OCI-LY1 (cell line): ENCODE results near the gene RHOJ.

Source experiments
- H2AFZ ChIP-seq: fragments of 200-600 bp; sonication (generic), shearing (Covaris generic); 2 replicates; pipeline ENCODE4 v1.6.0; 2014; ENCODE audit warnings: antibody characterized with exemption, mild to moderate bottlenecking, low read length
- H3F3A ChIP-seq: fragments of 200-600 bp; sonication (generic), shearing (Covaris generic); 2 replicates; pipeline ENCODE4 v1.6.0; 2014; ENCODE audit warnings: mild to moderate bottlenecking, antibody characterized with exemption, low read length, moderate library complexity; ENCODE audit not compliant: insufficient read depth
- H3K27ac ChIP-seq: fragments of 200-600 bp; sonication (generic); 2 replicates; pipeline ENCODE4 v1.5.1; 2014; ENCODE audit warnings: low read length, mixed run types, mild to moderate bottlenecking, low read depth; ENCODE audit not compliant: poor library complexity, severe bottlenecking
- H3K27me3 ChIP-seq: fragments of 200-600 bp; sonication (generic); 2 replicates; pipeline ENCODE4 v1.6.0; 2014; ENCODE audit warnings: antibody characterized with exemption, mild to moderate bottlenecking, low read length, moderate library complexity; ENCODE audit not compliant: insufficient read depth
- H3K36me3 ChIP-seq: fragments of 200-600 bp; sonication (generic); 2 replicates; pipeline ENCODE4 v1.6.1; 2014; ENCODE audit warnings: mild to moderate bottlenecking, antibody characterized with exemption, low read length, moderate library complexity, mixed read lengths; ENCODE audit not compliant: insufficient read depth
- H3K4me1 ChIP-seq: fragments of 200-600 bp; sonication (generic); 2 replicates; pipeline ENCODE4 v1.5.1; 2014; ENCODE audit warnings: mild to moderate bottlenecking, low read length, moderate library complexity; ENCODE audit not compliant: insufficient read depth, severe bottlenecking
- H3K4me2 ChIP-seq: fragments of 200-600 bp; sonication (generic), shearing (Covaris generic); 2 replicates; pipeline ENCODE4 v1.6.1; 2014; ENCODE audit warnings: low read length
- H3K4me3 ChIP-seq: fragments of 200-600 bp; sonication (generic); 2 replicates; pipeline ENCODE4 v1.5.1; 2014; ENCODE audit warnings: low read length, low read depth, mild to moderate bottlenecking, mixed read lengths; ENCODE audit not compliant: poor library complexity, severe bottlenecking
- H3K79me2 ChIP-seq: fragments of 200-600 bp; shearing (Covaris generic); 2 replicates; pipeline ENCODE4 v1.6.1; 2016; ENCODE audit warnings: mixed run types, low read length, mixed read lengths; ENCODE audit not compliant: insufficient read depth
- H3K9ac ChIP-seq: fragments of 200-600 bp; sonication (generic), shearing (Covaris generic); 2 replicates; pipeline ENCODE4 v1.6.1; 2014; ENCODE audit warnings: mild to moderate bottlenecking, low read length, mixed read lengths
- H3K9me2 ChIP-seq: fragments of 200-600 bp; sonication (generic), shearing (Covaris generic); 2 replicates; pipeline ENCODE4 v1.6.1; 2014; ENCODE audit warnings: low read depth, mild to moderate bottlenecking, low read length, mixed read lengths
- H3K9me3 ChIP-seq: fragments of 200-600 bp; shearing (Covaris generic); 2 replicates; pipeline ENCODE4 v1.6.1; 2014; ENCODE audit warnings: low read length, mixed read lengths
- H4K20me1 ChIP-seq: fragments of 200-600 bp; sonication (generic), shearing (Covaris generic); 2 replicates; pipeline ENCODE4 v1.6.0; 2016; ENCODE audit warnings: mild to moderate bottlenecking, low read length; ENCODE audit not compliant: insufficient read depth
- CTCF ChIP-seq: fragments of 200-600 bp; sonication (generic), shearing (Covaris generic); IDR thresholded peaks from 2 replicates; pipeline ENCODE4 v1.5.1; 2017; ENCODE audit warnings: mild to moderate bottlenecking, antibody characterized with exemption, low read length, moderate library complexity, mixed read lengths
- EZH2 ChIP-seq: fragments of 200-600 bp; sonication (generic), shearing (Covaris generic); IDR thresholded peaks from 2 replicates; pipeline ENCODE4 v1.8.0; 2017; ENCODE audit warnings: borderline replicate concordance, mixed run types, mild to moderate bottlenecking, antibody characterized with exemption, low read length, moderate library complexity, mixed read lengths

Gene RHOJ

GRCh38 chr14:63287666-63288483 is 83.6 kb downstream of the RHOJ start:
- no peak overlapping the region for H3K4me2 ChIP-seq
- no peaks in the 10 kb centered on the region for H3F3A ChIP-seq
- H3K9me2 ChIP-seq: no peaks in the 10 kb centered on the region
- H3K9me3 ChIP-seq: no peaks in the 10 kb centered on the region
- H3K27me3 ChIP-seq: no peaks in the 10 kb centered on the region
- no peaks in the 10 kb centered on the region for H3K4me1 ChIP-seq
- no peak overlapping the region for H3K27ac ChIP-seq
- H4K20me1 ChIP-seq: no peaks in the 10 kb centered on the region
- no peaks in the 10 kb centered on the region for H3K36me3 ChIP-seq
- H3K79me2 ChIP-seq: no peaks in the 10 kb centered on the region
- no peak overlapping the region for H3K9ac ChIP-seq
- TF ChIP-seq CTCF: no peak
- no peak for TF ChIP-seq EZH2
- no peak overlapping the region for H2AFZ ChIP-seq
- H3K4me3 ChIP-seq: no peak overlapping the region

GRCh38 chr14:63288853-63289252 is 84.6 kb downstream of the RHOJ start:
- H4K20me1 ChIP-seq: no peaks in the 10 kb centered on the region
- no peak overlapping the region for H3K4me3 ChIP-seq
- H3K36me3 ChIP-seq: no peaks in the 10 kb centered on the region
- H3K4me2 ChIP-seq: no peak overlapping the region
- no peak overlapping the region for H3K9ac ChIP-seq
- no peaks in the 10 kb centered on the region for H3K27me3 ChIP-seq
- no peak overlapping the region for H2AFZ ChIP-seq
- no peak for TF ChIP-seq EZH2
- no peak for TF ChIP-seq CTCF
- H3K27ac ChIP-seq: no peak overlapping the region
- H3K9me2 ChIP-seq: no peaks in the 10 kb centered on the region
- H3K79me2 ChIP-seq: no peaks in the 10 kb centered on the region
- no peaks in the 10 kb centered on the region for H3K4me1 ChIP-seq
- H3K9me3 ChIP-seq: no peaks in the 10 kb centered on the region
- H3F3A ChIP-seq: no peaks in the 10 kb centered on the region

- H3K4me3 ChIP-seq: no peak overlapping the region
- H3K79me2 ChIP-seq: no peaks in the 10 kb centered on the region
- H3K9me2 ChIP-seq: no peaks in the 10 kb centered on the region
- no peaks in the 10 kb centered on the region for H3F3A ChIP-seq
- H3K4me1 ChIP-seq: no peaks in the 10 kb centered on the region
- no peaks in the 10 kb centered on the region for H3K36me3 ChIP-seq
- H3K4me2 ChIP-seq: no peak overlapping the region
- H3K27me3 ChIP-seq: no peaks in the 10 kb centered on the region
- no peak overlapping the region for H3K9ac ChIP-seq
- no peak overlapping the region for H2AFZ ChIP-seq
- H4K20me1 ChIP-seq: no peaks in the 10 kb centered on the region
- no peak overlapping the region for H3K27ac ChIP-seq
- no peak for TF ChIP-seq CTCF
- TF ChIP-seq EZH2: no peak
- no peaks in the 10 kb centered on the region for H3K9me3 ChIP-seq
Observed at GRCh38 chr14:63290741-63291430, 86.6 kb downstream of the RHOJ start.
